Heart left ventricle (tissue), 16 donors: ENCODE results near the gene ARHGAP29. TPM values are rescaled to one million over a fixed set of nuclear protein-coding genes. Genes with fewer than 3 reads are reported as not detected.

Experiments
- ATAC-seq, 4 donors: fragments of 200-7000 bp; cut with Tn5 transposase; one replicate each; pipeline ENCODE4 v1.9.1; 2020 to 2022; ENCODE audit warnings: moderate library complexity in 4 of 4, mild to moderate bottlenecking in 3 of 4, moderate number of reproducible peaks in 1 of 4
- DNase-seq, 5 donors: peaks; one replicate each; pipeline ENCODE4 v3.0.0-alpha.2; 2020
- H3K27ac ChIP-seq, 12 donors: fragments of 200-600 bp; sonication (generic) in 4 of 12; one replicate each; pipeline versions ENCODE4 v1.5.0 to v1.8.0; 2016 to 2022; ENCODE audit warnings: mild to moderate bottlenecking in 2 of 12
- H3K27me3 ChIP-seq, 9 donors: fragments of 200-600 bp; sonication (generic) in 2 of 9; one replicate each; pipeline versions ENCODE4 v1.5.1 to v1.8.0; 2016 to 2022; ENCODE audit warnings: mild to moderate bottlenecking in 3 of 9
- H3K36me3 ChIP-seq, 9 donors: fragments of 200-600 bp; sonication (generic) in 2 of 9; one replicate each; pipeline versions ENCODE4 v1.5.0 to v1.8.0; 2018 to 2022; ENCODE audit warnings: mild to moderate bottlenecking in 2 of 9
- H3K4me1 ChIP-seq, 12 donors: fragments of 200-600 bp; sonication (generic) in 4 of 12; one replicate each; pipeline versions ENCODE4 v1.5.0 to v1.8.0; 2016 to 2022; ENCODE audit warnings: mild to moderate bottlenecking in 3 of 12
- H3K4me3 ChIP-seq, 12 donors: fragments of 200-600 bp; sonication (generic) in 4 of 12; one replicate each; pipeline versions ENCODE4 v1.5.0 to v1.8.0; 2017 to 2022; ENCODE audit warnings: mild to moderate bottlenecking in 9 of 12, moderate library complexity in 4 of 12
- H3K9me3 ChIP-seq, 12 donors: fragments of 200-600 bp; sonication (generic) in 4 of 12; one replicate each; pipeline versions ENCODE4 v1.5.0 to v1.8.0; 2016 to 2022; ENCODE audit warnings: mild to moderate bottlenecking in 1 of 12
- CTCF ChIP-seq, 12 donors: fragments of 200-600 bp; sonication (generic) in 4 of 12; IDR thresholded peaks; one replicate each; pipeline versions ENCODE4 v1.5.0 to v1.8.0; 2018 to 2022; ENCODE audit warnings: antibody characterized with exemption in 12 of 12, mild to moderate bottlenecking in 5 of 12
- POLR2A ChIP-seq, 2 donors: fragments of 450-650 bp; IDR thresholded peaks; one replicate each; pipeline ENCODE4 v1.6.1; 2017; ENCODE audit warnings: antibody characterized with exemption in 2 of 2, mild to moderate bottlenecking in 2 of 2, moderate library complexity in 2 of 2
- WGBS, 4 donors: extraction: QIAGEN DNeasy Blood & Tissue Kit in 2 of 4; methylation state at CpG; one replicate each; pipeline versions ENCODE4 v1.1.5 to v1.1.7; 2013 to 2018; 5-methylcytosine and 5-hydroxymethylcytosine counted together
- intact Hi-C, 10 donors: fragments of 100-400 bp; cut with DNase I; formaldehyde crosslinking; loops; one replicate each; pipeline versions ENCODE4 v1.11.1 to v1.14.2; 2022
- polyA plus RNA-seq, 2 donors: library from polyadenylated mRNA; stranded (reverse); fragments of 200-250 nt; gene quantifications; one replicate each; pipeline ENCODE4 v1.2.3, GENCODE V29; 2013
- total RNA-seq, 9 donors: library from RNA; depleted of rRNA in 2 of 9; stranded (reverse); fragments of >200 nt in 2 of 9; fragmentation: NEBNext Ultra II Directional in 3 of 9; extraction: Animal tissue kit (Norgen Biotek cat#: 25700) in 3 of 9; gene quantifications; one replicate each; pipeline versions ENCODE4 v1.1.0 to v1.2.4, GENCODE V29; 2016 to 2023
- donor health status: ischemic (EF 13 %, LVEDD 7.1; RV severe dilation, severe dysfunction).
- donor health status: healthy with polysubstance abuse.
- donor health status: DM: no; HTN: yes; CAD: no.
- donor health status: DM: no; HTN: no; CAD: no.
- donor health status: ischemic (EF 25% LVEDD 6.9; RV normal size, moderate dysfunction).
- donor health status: ischemic (EF 25% LVEDD 5.7; RV mildly dilated, moderate dysfunction).
- donor health status: healthy.
- donor health status: DM: yes; HTN: yes; CAD: no.
- donor health status: ischemic (EF 35%, LVEDD 5.7; RV mildly dilated, moderate dysfunction).
- donor health status: nonischemic (EF 11% LVEDD 7.7; RV severe dilation, severe dysfunction).
- donor health status: DM: yes; HTN: yes; CAD: no.
- donor health status: PGD.
- donor health status: ischemic (EF 29% LVEDD 5.4; RV normal size, mild dysfunction).
- donor health status: nonischemic (EF 23%, LVEDD 6.1; RV moderate dilation, normal function).

Gene ARHGAP29
- total and polyA plus RNA-seq, 11 donors, result 11.0 to 35.7 (median 26.2) TPM

GRCh38 chr1:94191216-94191615 lies 46.2 kb downstream of the ARHGAP29 start:
- TF ChIP-seq POLR2A (IDR thresholded peaks at IDR 0.05), result no peak
- ATAC-seq (no peak), DNase-seq (no peak)
- no peak overlapping the region for H3K4me3 ChIP-seq
- intact Hi-C loops, result loop anchor here in 2 of 10 donors (5.0 kb wide), 2 partner anchors 36 to 41 kb away; no protein-coding TSS in a partner anchor
- H3K4me1 ChIP-seq, result peaks cover 0 to 55% (median 35%) of the 10 kb centered on the region in 12 donors
- H3K36me3 ChIP-seq, result peaks cover 0 to 64% (median 54%) of the 10 kb centered on the region in 9 donors
- no peak overlapping the region for H3K27ac ChIP-seq
- 14 to 41% (median 35%) methylated on average over 1 of the region's 1 CpG for WGBS, 4 donors
- H3K27me3 ChIP-seq, result no peaks in the 10 kb centered on the region
- H3K9me3 ChIP-seq, result no peaks in the 10 kb centered on the region

- intact Hi-C loops, result loop anchor here in 1 of 10 donors (5.0 to 10.0 kb wide), 2 partner anchors 50 to 148 kb away; partner anchors contain the start of gene ARHGAP29
Observed at GRCh38 chr1:94186946-94187345, 50.4 kb downstream of the ARHGAP29 start.

GRCh38 chr1:94183197-94183815 lies 54.1 kb downstream of the ARHGAP29 start:
- TF ChIP-seq POLR2A (IDR thresholded peaks at IDR 0.05), result no peak
- no peak for DNase-seq
- Histone ChIP-seq H3K4me1 (peaks cover 0 to 37% (median 17%) of the 10 kb centered on the region in 12 donors), H3K36me3 (peaks cover 0 to 100% (median 75%) of the 10 kb centered on the region in 9 donors), H3K27ac (peak overlapping the region in 10 of 12 donors; percentile 1 to 61 (median 23)), H3K4me3 (no peak overlapping the region), H3K27me3 (no peaks in the 10 kb centered on the region), H3K9me3 (no peaks in the 10 kb centered on the region)
- ATAC-seq, result peak; percentile 69 to 78 (median 75)
- WGBS, 4 donors, result 29 to 35% (median 30%) methylated on average over 3 of the region's 3 CpGs
- intact Hi-C loops, result loop anchor here in 1 of 10 donors (10.0 kb wide), 1 partner anchor 151 kb away; no protein-coding TSS in a partner anchor

More at GRCh38 chr1:94186946-94187345, 50.4 kb downstream of the ARHGAP29 start:
- Histone ChIP-seq H3K4me1 (peaks cover 0 to 41% (median 28%) of the 10 kb centered on the region in 12 donors), H3K9me3 (no peaks in the 10 kb centered on the region), H3K27ac (no peak overlapping the region), H3K27me3 (no peaks in the 10 kb centered on the region), H3K36me3 (peaks cover 0 to 100% (median 83%) of the 10 kb centered on the region in 9 donors), H3K4me3 (no peak overlapping the region)
- no peak for TF ChIP-seq POLR2A (IDR thresholded peaks at IDR 0.05)
- no peak for TF ChIP-seq CTCF (IDR thresholded peaks at IDR 0.05)
- DNase-seq, result no peak
- peak in 2 of 4 donors; percentile 46 to 55 for ATAC-seq
- 42 to 56% (median 52%) methylated on average over 3 of the region's 3 CpGs for WGBS, 4 donors

- Histone ChIP-seq H3K4me1 (peaks cover 0 to 33% (median 15%) of the 10 kb centered on the region in 12 donors), H3K4me3 (no peak overlapping the region), H3K27me3 (no peaks in the 10 kb centered on the region), H3K9me3 (no peaks in the 10 kb centered on the region), H3K36me3 (peaks cover 0 to 100% (median 75%) of the 10 kb centered on the region in 9 donors), H3K27ac (peak overlapping the region in 4 of 12 donors; percentile 0 to 61 (median 41))
- intact Hi-C loops, result loop anchor here in 1 of 10 donors (10.0 kb wide), 1 partner anchor 153 kb away; no protein-coding TSS in a partner anchor
- DNase-seq, result no peak
- TF ChIP-seq CTCF (IDR thresholded peaks at IDR 0.05) (no peak), POLR2A (IDR thresholded peaks at IDR 0.05) (no peak)
- ATAC-seq, result no peak
- WGBS, 4 donors, result 77 to 83% (median 80%) methylated on average over 1 of the region's 1 CpG
Observed at GRCh38 chr1:94182191-94182590, 55.2 kb downstream of the ARHGAP29 start.

GRCh38 chr1:94180650-94181049 lies 56.7 kb downstream of the ARHGAP29 start:
- no peaks in the 10 kb centered on the region for H3K9me3 ChIP-seq
- TF ChIP-seq CTCF (IDR thresholded peaks at IDR 0.05), result no peak
- no peak for TF ChIP-seq POLR2A (IDR thresholded peaks at IDR 0.05)
- peak overlapping the region in 1 of 12 donors; percentile 4 for H3K27ac ChIP-seq
- ATAC-seq, result no peak
- H3K4me3 ChIP-seq, result no peak overlapping the region
- WGBS, 4 donors, result 85 to 90% (median 89%) methylated on average over 1 of the region's 1 CpG
- H3K4me1 ChIP-seq, result peaks cover 0 to 30% (median 13%) of the 10 kb centered on the region in 12 donors
- no peaks in the 10 kb centered on the region for H3K27me3 ChIP-seq
- no peak for DNase-seq
- intact Hi-C loops, result loop anchor here in 1 of 10 donors (10.0 kb wide), 1 partner anchor 154 kb away; no protein-coding TSS in a partner anchor
- peaks cover 0 to 100% (median 75%) of the 10 kb centered on the region in 9 donors for H3K36me3 ChIP-seq
